H1 (cell line): ENCODE results near the gene WNK2. TPM values are rescaled to one million over a fixed set of nuclear protein-coding genes. Genes with fewer than 3 reads are reported as not detected.

Experiments used
- CTCF ChIA-PET: fragments of 300-600 bp; sonication (Branson Sonifier 250); formaldehyde crosslinking; loops from one replicate; lab custom pipeline; 2021; ENCODE audit not compliant: partially characterized antibody; lab: Charles Lee
- POLR2A ChIA-PET: fragments of 300-600 bp; sonication (Branson Sonifier 250); formaldehyde crosslinking; loops from one replicate; lab custom pipeline; 2021; ENCODE audit warnings: inconsistent platforms; ENCODE audit not compliant: partially characterized antibody; lab: Charles Lee
- DNase-seq, 2 experiments: peaks; one replicate each; pipeline versions ENCODE4 v3.0.0 to v3.0.0-alpha.2; 2010 to 2022; ENCODE audit warnings: low spot score in 2 of 2, low read depth in 1 of 2, mixed read lengths in 1 of 2
- FAIRE-seq: peaks from 2 replicates; lab custom pipeline; 2011; peaks lifted over from hg19 to GRCh38; lab: Jason Lieb, UNC
- H2AFZ ChIP-seq: 2 replicates; pipeline ENCODE4 v1.8.1; 2012; ENCODE audit warnings: low read length, inconsistent platforms
- H2AK5ac ChIP-seq: 2 replicates; pipeline ENCODE4 v1.6.1; 2013; ENCODE audit warnings: low read depth, low read length
- H2BK120ac ChIP-seq: replicated peaks from 2 replicates; pipeline ENCODE3; 2013; ENCODE audit warnings: low read depth, low read length, inconsistent platforms
- H2BK12ac ChIP-seq: 2 replicates; pipeline ENCODE4 v1.6.1; 2013; ENCODE audit warnings: low read depth, low read length
- H2BK15ac ChIP-seq: 2 replicates; pipeline ENCODE4 v1.6.1; 2013; ENCODE audit warnings: low read length
- H2BK20ac ChIP-seq: 2 replicates; pipeline ENCODE4 v1.6.1; 2013; ENCODE audit warnings: low read length
- H2BK5ac ChIP-seq: 2 replicates; pipeline ENCODE4 v1.6.1; 2013; ENCODE audit warnings: low read depth, low read length
- H3K14ac ChIP-seq: 2 replicates; pipeline ENCODE4 v1.6.1; 2013; ENCODE audit warnings: inconsistent platforms; ENCODE audit not compliant: insufficient read length
- H3K18ac ChIP-seq: 2 replicates; pipeline ENCODE4 v1.6.1; 2013; ENCODE audit warnings: low read length; ENCODE audit errors: extremely low read depth
- H3K23ac ChIP-seq: 2 replicates; pipeline ENCODE4 v1.6.1; 2013; ENCODE audit warnings: inconsistent platforms; ENCODE audit not compliant: insufficient read length
- H3K23me2 ChIP-seq: 2 replicates; pipeline ENCODE4 v1.6.1; 2013; ENCODE audit warnings: low read depth, low read length
- H3K27ac ChIP-seq: 2 replicates; pipeline ENCODE4 v1.6.1; 2011; ENCODE audit warnings: low read depth, low read length, inconsistent platforms
- H3K27me3 ChIP-seq, 4 experiments: replicated peaks in 1 of 4; 1 replicate in 1 of 4; 2 replicates in 3 of 4; pipeline versions ENCODE4 v1.6.1 to v1.8.1; 2011 to 2013; ENCODE audit warnings: low read length in 3 of 4, mild to moderate bottlenecking in 3 of 4, inconsistent platforms in 2 of 4, mixed read lengths in 2 of 4, moderate library complexity in 1 of 4; ENCODE audit not compliant: control insufficient read depth in 3 of 4, insufficient read depth in 3 of 4; ENCODE audit errors: extremely low read depth in 1 of 4
- H3K36me3 ChIP-seq, 4 experiments: 2 replicates each; pipeline versions ENCODE4 v1.6.1 to v1.8.1; 2011 to 2013; ENCODE audit warnings: mild to moderate bottlenecking in 4 of 4, low read length in 3 of 4, moderate library complexity in 2 of 4, control low read depth in 1 of 4, inconsistent platforms in 1 of 4; ENCODE audit not compliant: insufficient read depth in 4 of 4, control insufficient read depth in 2 of 4
- H3K4ac ChIP-seq: replicated peaks from 2 replicates; pipeline ENCODE3; 2013; ENCODE audit warnings: low read length, low read depth, mixed read lengths, inconsistent platforms; ENCODE audit not compliant: insufficient read length
- H3K4me1 ChIP-seq, 4 experiments: replicated peaks in 1 of 4; 1 replicate in 1 of 4; 2 replicates in 3 of 4; pipeline versions ENCODE4 v1.6.1 to v1.8.1; 2011 to 2013; ENCODE audit warnings: low read length in 3 of 4, inconsistent platforms in 2 of 4, mixed read lengths in 1 of 4; ENCODE audit not compliant: insufficient read depth in 4 of 4, control insufficient read depth in 3 of 4
- H3K4me2 ChIP-seq, 2 experiments: 2 replicates each; pipeline versions ENCODE4 v1.6.1 to v1.8.1; 2011 to 2013; ENCODE audit warnings: low read depth in 2 of 2, low read length in 2 of 2, control low read depth in 1 of 2, inconsistent platforms in 1 of 2, mild to moderate bottlenecking in 1 of 2; ENCODE audit not compliant: insufficient read depth in 1 of 2
- H3K4me3 ChIP-seq, 4 experiments: fragments of 200-600, 300-600 bp in 1 of 4; sonication (generic), shearing (Covaris generic), sonication (Bioruptor Twin) in 1 of 4; 2 replicates each; pipeline versions ENCODE4 v1.5.1 to v1.8.1; 2011 to 2016; ENCODE audit warnings: low read length in 4 of 4, low read depth in 3 of 4, control low read depth in 2 of 4, inconsistent platforms in 2 of 4, mild to moderate bottlenecking in 2 of 4, mixed read lengths in 1 of 4, moderate library complexity in 1 of 4; ENCODE audit not compliant: insufficient read depth in 2 of 4; ENCODE audit errors: extremely low read depth in 1 of 4
- H3K56ac ChIP-seq: replicated peaks from 2 replicates; pipeline ENCODE3; 2013; ENCODE audit warnings: low read depth, mild to moderate bottlenecking, mixed read lengths, low read length, inconsistent platforms; ENCODE audit not compliant: insufficient read length
- H3K79me1 ChIP-seq: 2 replicates; pipeline ENCODE4 v1.6.1; 2013; ENCODE audit warnings: low read depth, low read length, control low read depth
- H3K79me2 ChIP-seq, 2 experiments: 2 replicates each; pipeline versions ENCODE4 v1.6.1 to v1.8.1; 2012 to 2013; ENCODE audit warnings: low read length in 2 of 2, mild to moderate bottlenecking in 2 of 2, inconsistent platforms in 1 of 2; ENCODE audit not compliant: insufficient read depth in 2 of 2, control insufficient read depth in 1 of 2
- H3K9ac ChIP-seq, 4 experiments: replicated peaks in 1 of 4; 1 replicate in 1 of 4; 2 replicates in 3 of 4; pipeline versions ENCODE4 v1.6.1 to v1.8.1; 2011 to 2013; ENCODE audit warnings: low read depth in 3 of 4, low read length in 3 of 4, control low read depth in 2 of 4, mild to moderate bottlenecking in 2 of 4, moderate library complexity in 2 of 4, inconsistent platforms in 1 of 4; ENCODE audit errors: extremely low read depth in 1 of 4
- H3K9me3 ChIP-seq, 2 experiments: 2 replicates each; pipeline versions ENCODE4 v1.6.1 to v1.8.1; 2012 to 2013; ENCODE audit warnings: mild to moderate bottlenecking in 2 of 2, moderate library complexity in 2 of 2, control low read depth in 1 of 2, inconsistent platforms in 1 of 2, low read depth in 1 of 2, low read length in 1 of 2, mixed read lengths in 1 of 2; ENCODE audit not compliant: insufficient read depth in 2 of 2
- H4K20me1 ChIP-seq, 2 experiments: replicated peaks in 1 of 2; 2 replicates each; pipeline versions ENCODE3 to v1.8.1; 2011 to 2013; ENCODE audit warnings: inconsistent platforms in 2 of 2, low read length in 2 of 2, mild to moderate bottlenecking in 1 of 2; ENCODE audit not compliant: insufficient read depth in 2 of 2, control insufficient read depth in 1 of 2
- H4K5ac ChIP-seq: 2 replicates; pipeline ENCODE4 v1.6.1; 2013; ENCODE audit warnings: low read length, low read depth, mixed read lengths, inconsistent platforms; ENCODE audit not compliant: insufficient read length
- H4K8ac ChIP-seq: 2 replicates; pipeline ENCODE4 v1.8.0; 2013; ENCODE audit warnings: mild to moderate bottlenecking, moderate library complexity, low read length, inconsistent platforms; ENCODE audit not compliant: insufficient read depth; ENCODE audit errors: extremely low read depth
- H4K91ac ChIP-seq: replicated peaks from 2 replicates; pipeline ENCODE3; 2013; ENCODE audit warnings: low read length, mixed read lengths, inconsistent platforms; ENCODE audit not compliant: insufficient read length
- ATF2 ChIP-seq: IDR thresholded peaks from 2 replicates; pipeline ENCODE4 v1.6.1; 2012; ENCODE audit warnings: low read length, inconsistent platforms
- HDAC2 ChIP-seq, 2 experiments: fragments of 300-600 bp in 1 of 2; sonication (generic) in 1 of 2; IDR thresholded peaks; 2 replicates each; pipeline ENCODE4 v1.6.1; 2011 to 2012; ENCODE audit warnings: low read depth in 2 of 2, low read length in 2 of 2, mild to moderate bottlenecking in 2 of 2, moderate library complexity in 2 of 2, borderline replicate concordance in 1 of 2, inconsistent platforms in 1 of 2
- KDM1A ChIP-seq: fragments of 200-600, 300-600 bp; sonication (generic); IDR thresholded peaks from 2 replicates; pipeline ENCODE4 v1.7.1; 2016; ENCODE audit warnings: mild to moderate bottlenecking, low read length, borderline replicate concordance
- KDM4A ChIP-seq: IDR thresholded peaks from one replicate; pipeline ENCODE4 v1.7.1; 2012; ENCODE audit warnings: low read depth, mild to moderate bottlenecking, moderate library complexity, low read length, inconsistent platforms; ENCODE audit not compliant: severe bottlenecking
- WGBS, 2 experiments: shearing (Covaris generic) in 1 of 2; methylation state at CpG; one replicate each; pipeline versions ENCODE4 v1.1.6 to v1.1.7; 2013 to 2015; ENCODE audit warnings: low lambda C conversion rate in 2 of 2, mixed read lengths in 2 of 2, inconsistent platforms in 1 of 2, low coverage in 1 of 2, missing lambda C conversion rate in 1 of 2; ENCODE audit not compliant: insufficient replicate concordance in 2 of 2, insufficient coverage in 1 of 2, insufficient read length in 1 of 2; ENCODE audit errors: extremely low coverage in 1 of 2, missing lambda C conversion rate in 1 of 2; 5-methylcytosine and 5-hydroxymethylcytosine counted together
- polyA plus RNA-seq, 7 experiments: library from polyadenylated mRNA; depleted of rRNA in 3 of 7; stranded (reverse) in 5 of 7; unstranded in 2 of 7; fragments of >200 nt in 5 of 7; fragments of 200-250 nt in 2 of 7; gene quantifications; 1 replicate in 5 of 7; 2 replicates in 1 of 7; 4 replicates in 1 of 7; pipeline versions ENCODE4 v1.2.1 to v1.2.3, GENCODE V29; 2011 to 2013; ENCODE audit warnings: missing spikeins in 2 of 7, mixed read lengths in 2 of 7
- total RNA-seq: library from RNA; stranded (reverse); fragmentation: NEBNext Ultra II Directional; extraction: Animal tissue kit (Norgen Biotek cat#: 25700); gene quantifications from 2 replicates; pipeline ENCODE4 v1.2.1, GENCODE V29; 2021
- TF ChIP-seq, protein P1 (sequence below): IDR thresholded peaks from 2 replicates; pipeline ENCODE4 v1.6.1; 2011; ENCODE audit warnings: low read depth, mild to moderate bottlenecking, low read length; ENCODE audit not compliant: insufficient read depth

The WNK2 gene
- total and polyA plus RNA-seq, 2 of the 8 experiments (the other 6 are each of a cell fraction or from before 2014, with no cell fraction given), result 12.0 to 87.2 TPM

- Histone ChIP-seq H3K9me3 (no peaks in the 10 kb centered on the region; a peak in 1 of 4 replicates), H3K4me3 (no peak overlapping the region), H3K56ac (no peak overlapping the region), H3K27ac (peak overlapping the region; percentile 38; the same call in 1 of the 2 replicates), H3K79me1 (peaks cover 41% of the 10 kb centered on the region), H3K9ac (no peak overlapping the region), H4K91ac (no peak overlapping the region), H2AFZ (no peak overlapping the region), H3K23me2 (peaks cover 3% of the 10 kb centered on the region; the same call in 1 of the 2 replicates), H4K5ac (no peak overlapping the region), H3K4me1 (peaks cover 0 to 7% (median 3%) of the 10 kb centered on the region in 4 experiments; a peak in 3 of 7 replicates), H3K27me3 (no peaks in the 10 kb centered on the region), H2BK15ac (no peak overlapping the region), H2BK20ac (no peak overlapping the region), H3K23ac (no peak overlapping the region), H4K20me1 (peaks cover 5 to 42% of the 10 kb centered on the region in 2 experiments), H2BK120ac (no peak overlapping the region), H3K4me2 (no peak overlapping the region), H3K14ac (no peak overlapping the region)
- CTCF ChIA-PET, result no interaction called here
- POLR2A ChIA-PET, result no interaction called here
- 82% methylated on average over 15 of the region's 15 CpGs; no CpG with 5 or more reads in 1 of the 2 experiments for WGBS, 2 experiments
- DNase-seq (no peak), FAIRE-seq (no peak)
- TF ChIP-seq ATF2, result no peak
- no peak for TF ChIP-seq HDAC2 (IDR thresholded peaks at IDR 0.05; ENCODE audit: borderline replicate concordance in 1 of 2, low read depth in 2 of 2, low read length in 2 of 2)
- peak; percentile 46; the same call in 1 of the 2 replicates for TF ChIP-seq KDM1A
- no peak for TF ChIP-seq KDM4A
- TF ChIP-seq, protein P1, sequence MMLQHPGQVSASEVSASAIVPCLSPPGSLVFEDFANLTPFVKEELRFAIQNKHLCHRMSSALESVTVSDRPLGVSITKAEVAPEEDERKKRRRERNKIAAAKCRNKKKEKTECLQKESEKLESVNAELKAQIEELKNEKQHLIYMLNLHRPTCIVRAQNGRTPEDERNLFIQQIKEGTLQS, result no peak
- TF ChIP-seq, all 59 proteins: peak for 1
- Histone ChIP-seq H4K8ac (peak overlapping the region; percentile 62; the same call in 1 of the 2 replicates), H2AK5ac (no peak overlapping the region), H3K18ac (no peak overlapping the region), H3K79me2 (peaks cover 5 to 43% of the 10 kb centered on the region in 2 experiments; a peak in 3 of 4 replicates), H2BK5ac (no peak overlapping the region), H3K36me3 (no peaks in the 10 kb centered on the region; a peak in 1 of 8 replicates), H3K4ac (no peak overlapping the region), H2BK12ac (no peak overlapping the region)
Observed at GRCh38 chr9:93203718-93204469, 20.0 kb downstream of the WNK2 start.
